GM12878 (cell line): ENCODE measurements around the gene CUEDC1.

ENCODE experiments used
- ATF7 ChIP-seq: fragments of 450-650 bp; IDR thresholded peaks from 2 replicates; pipeline ENCODE4 v1.6.1; 2016; ENCODE audit warnings: low read depth, mild to moderate bottlenecking
- BHLHE40 ChIP-seq, 2 experiments: fragments of 450-650 bp in 1 of 2; IDR thresholded peaks; 2 replicates each; pipeline ENCODE4 v1.6.1; 2011 to 2017; ENCODE audit warnings: low read depth in 2 of 2, borderline replicate concordance in 1 of 2, improper control_type of control experiment in 1 of 2, low read length in 1 of 2, mild to moderate bottlenecking in 1 of 2
- FOS ChIP-seq: IDR thresholded peaks from 3 replicates; pipeline ENCODE4 v1.6.1; 2011; ENCODE audit warnings: borderline replicate concordance; ENCODE audit not compliant: insufficient read length; ENCODE audit errors: extremely low read depth
- MTA2 ChIP-seq: fragments of 450-650 bp; IDR thresholded peaks from 2 replicates; pipeline ENCODE4 v1.6.1; 2016; ENCODE audit warnings: low read depth, mild to moderate bottlenecking, moderate library complexity
- POLR2AphosphoS2 ChIP-seq: IDR thresholded peaks from 2 replicates; pipeline ENCODE4 v1.6.1; 2011; ENCODE audit warnings: low read depth, mild to moderate bottlenecking, low read length, improper control_type of control experiment, moderate library complexity
- SP1 ChIP-seq: IDR thresholded peaks from one replicate; pipeline ENCODE4 v1.6.1; 2011; ENCODE audit warnings: low read depth, low read length
- SRF ChIP-seq, 2 experiments: IDR thresholded peaks; 2 replicates each; pipeline ENCODE4 v1.6.1; 2011; ENCODE audit warnings: low read depth in 2 of 2, low read length in 2 of 2, mild to moderate bottlenecking in 1 of 2, moderate library complexity in 1 of 2
- TF ChIP-seq, protein P1 (sequence below), 3 experiments: IDR thresholded peaks in 2 of 3; conservative IDR thresholded peaks in 1 of 3; 2 replicates each; pipeline ENCODE4 v1.5.1; 2011; ENCODE audit warnings: low read depth in 3 of 3, low read length in 3 of 3, mild to moderate bottlenecking in 3 of 3, control low read depth in 2 of 3, moderate library complexity in 2 of 3, inconsistent platforms in 1 of 3, mixed read lengths in 1 of 3; ENCODE audit not compliant: control insufficient read depth in 2 of 3, insufficient read depth in 1 of 3; ENCODE audit errors: extremely low read depth in 1 of 3
- TF ChIP-seq, protein P2 (sequence below): IDR thresholded peaks from 2 replicates; pipeline ENCODE4 v1.6.1; 2011; ENCODE audit warnings: borderline replicate concordance, low read depth, mild to moderate bottlenecking, moderate library complexity, low read length; ENCODE audit not compliant: insufficient read depth, poor library complexity, severe bottlenecking
- TF ChIP-seq, protein P3 (sequence below): fragments of 450-650 bp; IDR thresholded peaks from 2 replicates; pipeline ENCODE4 v1.6.1; 2017; ENCODE audit warnings: low read depth, mild to moderate bottlenecking, moderate library complexity

DNA sequence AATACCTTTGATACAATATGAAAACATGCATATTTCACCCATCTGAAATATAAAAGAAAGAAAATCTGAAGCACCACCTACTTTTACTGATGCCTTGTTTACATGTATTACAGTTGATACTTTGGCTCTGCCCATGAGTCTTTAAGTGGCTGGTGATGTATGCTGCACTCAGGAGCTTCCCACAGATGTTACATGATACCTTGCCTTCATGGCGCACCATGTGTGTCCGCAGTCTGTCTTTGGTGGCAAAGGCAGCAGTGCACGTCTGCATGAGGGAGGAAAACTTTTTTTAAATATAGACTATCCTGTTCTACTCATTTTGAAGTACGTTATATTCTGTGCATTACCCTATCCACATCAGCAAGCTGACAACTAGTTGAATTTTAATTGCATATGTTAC, 25.3 kb upstream of the CUEDC1 start:
- TF ChIP-seq, protein P1, sequence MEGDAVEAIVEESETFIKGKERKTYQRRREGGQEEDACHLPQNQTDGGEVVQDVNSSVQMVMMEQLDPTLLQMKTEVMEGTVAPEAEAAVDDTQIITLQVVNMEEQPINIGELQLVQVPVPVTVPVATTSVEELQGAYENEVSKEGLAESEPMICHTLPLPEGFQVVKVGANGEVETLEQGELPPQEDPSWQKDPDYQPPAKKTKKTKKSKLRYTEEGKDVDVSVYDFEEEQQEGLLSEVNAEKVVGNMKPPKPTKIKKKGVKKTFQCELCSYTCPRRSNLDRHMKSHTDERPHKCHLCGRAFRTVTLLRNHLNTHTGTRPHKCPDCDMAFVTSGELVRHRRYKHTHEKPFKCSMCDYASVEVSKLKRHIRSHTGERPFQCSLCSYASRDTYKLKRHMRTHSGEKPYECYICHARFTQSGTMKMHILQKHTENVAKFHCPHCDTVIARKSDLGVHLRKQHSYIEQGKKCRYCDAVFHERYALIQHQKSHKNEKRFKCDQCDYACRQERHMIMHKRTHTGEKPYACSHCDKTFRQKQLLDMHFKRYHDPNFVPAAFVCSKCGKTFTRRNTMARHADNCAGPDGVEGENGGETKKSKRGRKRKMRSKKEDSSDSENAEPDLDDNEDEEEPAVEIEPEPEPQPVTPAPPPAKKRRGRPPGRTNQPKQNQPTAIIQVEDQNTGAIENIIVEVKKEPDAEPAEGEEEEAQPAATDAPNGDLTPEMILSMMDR (IDR thresholded peaks at IDR 0.05 in 2 of 3, conservative IDR thresholded peaks at IDR 0.05 in 1 of 3; ENCODE audit: control insufficient read depth in 2 of 3, extremely low read depth in 1 of 3, insufficient read depth in 1 of 3, low read depth in 3 of 3, low read length in 3 of 3) = no peak
- TF ChIP-seq SRF (IDR thresholded peaks at IDR 0.05; ENCODE audit: low read depth in 2 of 2, low read length in 2 of 2) = no peak
- TF ChIP-seq MTA2 = no peak
- no peak for TF ChIP-seq SP1
- no peak for TF ChIP-seq POLR2AphosphoS2
- TF ChIP-seq FOS = no peak
- no peak for TF ChIP-seq BHLHE40 (IDR thresholded peaks at IDR 0.05; ENCODE audit: borderline replicate concordance in 1 of 2, low read depth in 2 of 2, low read length in 1 of 2)
- TF ChIP-seq, protein P2, sequence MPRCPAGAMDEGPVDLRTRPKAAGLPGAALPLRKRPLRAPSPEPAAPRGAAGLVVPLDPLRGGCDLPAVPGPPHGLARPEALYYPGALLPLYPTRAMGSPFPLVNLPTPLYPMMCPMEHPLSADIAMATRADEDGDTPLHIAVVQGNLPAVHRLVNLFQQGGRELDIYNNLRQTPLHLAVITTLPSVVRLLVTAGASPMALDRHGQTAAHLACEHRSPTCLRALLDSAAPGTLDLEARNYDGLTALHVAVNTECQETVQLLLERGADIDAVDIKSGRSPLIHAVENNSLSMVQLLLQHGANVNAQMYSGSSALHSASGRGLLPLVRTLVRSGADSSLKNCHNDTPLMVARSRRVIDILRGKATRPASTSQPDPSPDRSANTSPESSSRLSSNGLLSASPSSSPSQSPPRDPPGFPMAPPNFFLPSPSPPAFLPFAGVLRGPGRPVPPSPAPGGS = no peak
- no peak for TF ChIP-seq ATF7
- TF ChIP-seq, protein P3, sequence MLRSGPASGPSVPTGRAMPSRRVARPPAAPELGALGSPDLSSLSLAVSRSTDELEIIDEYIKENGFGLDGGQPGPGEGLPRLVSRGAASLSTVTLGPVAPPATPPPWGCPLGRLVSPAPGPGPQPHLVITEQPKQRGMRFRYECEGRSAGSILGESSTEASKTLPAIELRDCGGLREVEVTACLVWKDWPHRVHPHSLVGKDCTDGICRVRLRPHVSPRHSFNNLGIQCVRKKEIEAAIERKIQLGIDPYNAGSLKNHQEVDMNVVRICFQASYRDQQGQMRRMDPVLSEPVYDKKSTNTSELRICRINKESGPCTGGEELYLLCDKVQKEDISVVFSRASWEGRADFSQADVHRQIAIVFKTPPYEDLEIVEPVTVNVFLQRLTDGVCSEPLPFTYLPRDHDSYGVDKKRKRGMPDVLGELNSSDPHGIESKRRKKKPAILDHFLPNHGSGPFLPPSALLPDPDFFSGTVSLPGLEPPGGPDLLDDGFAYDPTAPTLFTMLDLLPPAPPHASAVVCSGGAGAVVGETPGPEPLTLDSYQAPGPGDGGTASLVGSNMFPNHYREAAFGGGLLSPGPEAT = no peak
